BE2C (cell line): ENCODE measurements around the gene SF3A2.
A peak's percentile ranks its signal among the peaks of the same experiment; 100 is the strongest.

Experiments used
- DNase-seq: peaks from one replicate; pipeline ENCODE4 v3.0.0-alpha.2; 2020
- H3K27me3 ChIP-seq: fragments of 250-450 bp; sonication (Bioruptor Pico); 2 replicates; pipeline ENCODE4 v1.5.1; 2020; ENCODE audit warnings: mild to moderate bottlenecking
- H3K36me3 ChIP-seq: fragments of 250-450 bp; sonication (Bioruptor Pico); 2 replicates; pipeline ENCODE4 v1.5.1; 2020; ENCODE audit warnings: mild to moderate bottlenecking
- H3K4me1 ChIP-seq: fragments of 250-450 bp; sonication (Bioruptor Pico); 2 replicates; pipeline ENCODE4 v1.5.1; 2020
- H3K4me3 ChIP-seq: 2 replicates; pipeline ENCODE4 v1.5.1; 2011; ENCODE audit warnings: low read depth, low read length
- H3K9me3 ChIP-seq: fragments of 250-450 bp; sonication (Bioruptor Pico); 2 replicates; pipeline ENCODE4 v1.5.1; 2020
- CTCF ChIP-seq: IDR thresholded peaks from 2 replicates; pipeline ENCODE4 v1.5.1; 2012; ENCODE audit warnings: mild to moderate bottlenecking, low read depth, low read length

SF3A2 gene

GRCh38 chr19:2248136-2249009 is 11.7 kb downstream of the SF3A2 start:
- H3K4me1 ChIP-seq: peaks cover 3% of the 10 kb centered on the region; the same call in 1 of the 2 replicates
- no peaks in the 10 kb centered on the region for H3K9me3 ChIP-seq
- DNase-seq: peak; percentile 9
- no peak overlapping the region for H3K4me3 ChIP-seq
- H3K36me3 ChIP-seq: peaks cover 65% of the 10 kb centered on the region
- no peak for TF ChIP-seq CTCF
- H3K27me3 ChIP-seq: no peaks in the 10 kb centered on the region

- DNase-seq: peak; percentile 37
- TF ChIP-seq CTCF: no peak
- H3K36me3 ChIP-seq: peaks cover 56% of the 10 kb centered on the region
- no peaks in the 10 kb centered on the region for H3K9me3 ChIP-seq
- no peaks in the 10 kb centered on the region for H3K27me3 ChIP-seq
- no peaks in the 10 kb centered on the region for H3K4me1 ChIP-seq
- H3K4me3 ChIP-seq: no peak within 1 kb of the TSS
These were observed 12.6 kb downstream of the SF3A2 start, which contains the start of gene AMH for GRCh38 chr19:2249010-2249866. AMH (plus strand) TSS chr19:2249323; CDS start chr19:2249333, 10 bp downstream.

GRCh38 chr19:2249880-2250765 is 13.5 kb downstream of the SF3A2 start:
- peak; percentile 21 for DNase-seq
- no peaks in the 10 kb centered on the region for H3K9me3 ChIP-seq
- no peaks in the 10 kb centered on the region for H3K27me3 ChIP-seq
- no peaks in the 10 kb centered on the region for H3K4me1 ChIP-seq
- peaks cover 47% of the 10 kb centered on the region for H3K36me3 ChIP-seq
- TF ChIP-seq CTCF: no peak
- no peak overlapping the region for H3K4me3 ChIP-seq

- Histone ChIP-seq H3K27me3 (no peaks in the 10 kb centered on the region), H3K9me3 (no peaks in the 10 kb centered on the region), H3K4me1 (no peaks in the 10 kb centered on the region), H3K4me3 (no peak overlapping the region), H3K36me3 (peaks cover 41% of the 10 kb centered on the region)
- DNase-seq: no peak
- TF ChIP-seq CTCF: no peak
These were observed 14.1 kb downstream of the SF3A2 start for GRCh38 chr19:2250766-2251105.

- DNase-seq: peak; percentile 14
- H3K4me3 ChIP-seq: no peak overlapping the region
- H3K36me3 ChIP-seq: peaks cover 35% of the 10 kb centered on the region
- TF ChIP-seq CTCF: no peak
- H3K4me1 ChIP-seq: no peaks in the 10 kb centered on the region
- H3K27me3 ChIP-seq: no peaks in the 10 kb centered on the region
- no peaks in the 10 kb centered on the region for H3K9me3 ChIP-seq
These were observed 14.8 kb downstream of the SF3A2 start for GRCh38 chr19:2251106-2252054.
